Activated T-cell treated with anti-CD3 and anti-CD28 coated beads for 48 hours (primary cell): ENCODE data around the gene EIF2B5.
"Not testable (repeated sequence)": the region's sequence is repeated elsewhere in the genome, so short reads cannot be mapped to it uniquely, and the experiment has no call there.

Experiments
- DNase-seq: peaks from one replicate; pipeline ENCODE4 v3.0.0-alpha.2; 2020; ENCODE audit warnings: low read depth

The EIF2B5 gene

DNA sequence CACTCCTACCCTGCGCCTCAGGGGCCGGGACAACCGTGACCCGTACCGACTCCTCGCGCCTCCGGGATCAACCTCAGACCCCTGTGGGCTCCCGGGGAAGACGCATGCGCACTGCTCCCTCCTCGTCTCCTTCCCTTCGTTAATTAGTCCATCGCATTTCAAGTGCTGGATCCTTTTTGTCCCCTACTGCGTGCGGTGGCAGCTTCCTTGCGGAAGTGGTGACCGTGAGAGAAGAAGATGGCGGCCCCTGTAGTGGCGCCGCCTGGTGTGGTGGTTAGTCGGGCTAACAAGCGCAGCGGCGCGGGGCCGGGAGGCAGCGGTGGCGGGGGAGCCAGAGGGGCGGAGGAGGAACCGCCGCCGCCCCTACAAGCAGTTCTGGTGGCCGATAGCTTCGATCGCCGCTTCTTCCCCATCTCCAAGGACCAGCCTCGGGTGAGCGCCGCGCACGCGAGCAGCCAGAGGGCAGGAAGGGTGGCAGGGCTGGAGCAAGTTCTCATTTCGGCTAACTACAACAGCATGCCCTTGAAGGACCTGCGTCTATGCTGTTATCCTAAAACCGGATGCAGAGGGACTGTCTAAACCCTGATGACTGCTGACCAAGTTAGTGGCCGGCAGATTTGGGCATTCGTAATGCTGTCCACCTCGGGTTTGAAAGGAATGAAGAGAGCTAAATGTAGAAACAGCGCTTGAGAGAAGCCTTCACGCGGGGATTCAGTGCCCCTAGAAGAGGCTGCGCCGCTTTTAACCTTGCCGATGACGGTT lies at the start of gene EIF2B5:
Gene EIF2B5, plus strand, starts transcription at position 210 of the 762 bp plus-strand sequence. Its CDS starts 28 bp downstream, at position 238.
- DNase-seq, result peak; percentile 75

DNA sequence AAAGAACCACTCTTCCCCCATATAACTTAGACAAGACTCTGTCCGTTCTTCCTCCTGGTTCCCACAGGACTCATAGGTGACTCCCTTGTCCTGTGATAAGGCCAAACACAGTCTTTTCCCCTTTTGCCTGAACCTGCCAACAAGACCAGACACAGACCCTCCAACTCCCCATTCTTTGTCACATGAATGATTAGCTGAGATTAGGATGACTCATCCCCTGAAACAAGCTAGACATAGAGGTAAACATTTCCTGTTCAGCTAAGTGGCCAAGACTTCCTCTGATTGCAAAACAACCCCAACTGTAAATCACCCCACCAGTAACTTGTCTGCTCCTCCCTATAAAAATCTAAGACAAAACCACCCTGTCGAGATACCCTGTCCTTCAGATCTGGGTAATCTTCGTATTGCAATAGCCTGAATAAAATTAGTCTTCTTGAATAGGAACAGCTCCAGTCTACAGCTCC lies 49.7 kb upstream of the EIF2B5 start:
- DNase-seq, result no peak

DNA sequence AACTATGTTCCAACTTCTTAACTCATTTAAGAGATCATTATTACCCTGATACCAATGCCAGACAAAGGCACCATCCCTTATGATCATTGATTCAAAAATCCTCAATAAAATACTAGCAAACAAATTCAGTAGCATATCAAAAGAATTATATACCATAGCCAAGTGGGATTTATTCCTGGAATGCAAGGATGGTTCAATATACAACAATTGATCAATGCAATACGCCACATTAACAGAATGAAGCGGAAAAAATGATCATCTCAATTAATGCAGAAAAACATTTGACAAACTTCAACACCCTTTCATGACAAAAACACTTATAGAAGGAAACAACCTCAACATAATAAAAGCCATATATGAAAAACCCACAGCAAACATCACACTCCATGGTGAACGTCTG lies 43.0 kb upstream of the EIF2B5 start:
- DNase-seq, result no peak

DNA sequence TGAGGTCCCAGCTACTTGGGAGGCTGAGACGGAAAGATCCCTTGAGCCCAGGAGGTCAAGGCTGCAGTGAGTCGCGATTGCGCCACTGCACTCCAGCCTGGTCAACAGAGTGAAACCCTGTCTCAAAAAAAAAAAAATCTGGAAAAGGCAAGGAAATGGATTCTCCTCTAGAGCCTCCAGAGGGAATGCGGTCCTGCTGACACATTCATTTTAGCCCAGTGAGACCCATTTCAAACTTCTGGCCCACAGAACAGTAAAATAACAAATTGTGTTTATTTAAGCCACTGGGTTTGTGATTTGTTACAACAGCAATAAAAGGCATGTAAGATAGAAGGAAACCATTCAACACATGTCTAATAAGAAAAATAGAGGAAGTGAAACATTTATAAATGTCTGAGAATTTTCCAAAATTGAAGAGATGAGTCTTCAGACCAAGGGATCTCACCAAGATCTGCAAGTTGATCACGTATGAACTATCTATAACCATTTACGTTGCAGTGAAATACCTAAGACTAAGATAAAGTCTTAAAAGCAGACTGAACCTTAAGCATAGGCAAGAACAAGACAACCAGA lies 38.3 kb upstream of the EIF2B5 start, which contains the start of gene HTR3E:
Gene HTR3E, plus strand, starts transcription at position 254 of the 573 bp plus-strand sequence. CDS start 466 bp downstream, outside the sequence.
- DNase-seq, result no peak

DNA sequence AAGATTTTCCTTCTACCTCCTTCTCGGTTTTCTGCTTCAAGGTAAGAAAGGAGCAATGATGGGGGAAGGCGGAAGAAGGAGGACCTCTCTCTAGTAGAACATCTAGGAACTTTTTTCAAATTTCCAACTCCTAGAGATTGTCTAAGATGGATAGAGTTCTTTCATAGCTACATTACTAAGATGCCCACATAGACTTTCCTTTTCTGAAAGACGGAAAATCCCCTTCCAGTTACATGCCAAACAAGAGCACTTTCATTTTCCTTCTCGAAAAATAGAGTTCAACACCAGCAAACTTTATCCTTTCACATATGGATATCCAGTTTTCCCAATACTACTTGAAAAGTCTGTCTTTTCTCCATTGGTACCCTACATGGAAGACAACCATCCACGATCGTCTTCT lies 37.6 kb upstream of the EIF2B5 start:
- no peak for DNase-seq

DNA sequence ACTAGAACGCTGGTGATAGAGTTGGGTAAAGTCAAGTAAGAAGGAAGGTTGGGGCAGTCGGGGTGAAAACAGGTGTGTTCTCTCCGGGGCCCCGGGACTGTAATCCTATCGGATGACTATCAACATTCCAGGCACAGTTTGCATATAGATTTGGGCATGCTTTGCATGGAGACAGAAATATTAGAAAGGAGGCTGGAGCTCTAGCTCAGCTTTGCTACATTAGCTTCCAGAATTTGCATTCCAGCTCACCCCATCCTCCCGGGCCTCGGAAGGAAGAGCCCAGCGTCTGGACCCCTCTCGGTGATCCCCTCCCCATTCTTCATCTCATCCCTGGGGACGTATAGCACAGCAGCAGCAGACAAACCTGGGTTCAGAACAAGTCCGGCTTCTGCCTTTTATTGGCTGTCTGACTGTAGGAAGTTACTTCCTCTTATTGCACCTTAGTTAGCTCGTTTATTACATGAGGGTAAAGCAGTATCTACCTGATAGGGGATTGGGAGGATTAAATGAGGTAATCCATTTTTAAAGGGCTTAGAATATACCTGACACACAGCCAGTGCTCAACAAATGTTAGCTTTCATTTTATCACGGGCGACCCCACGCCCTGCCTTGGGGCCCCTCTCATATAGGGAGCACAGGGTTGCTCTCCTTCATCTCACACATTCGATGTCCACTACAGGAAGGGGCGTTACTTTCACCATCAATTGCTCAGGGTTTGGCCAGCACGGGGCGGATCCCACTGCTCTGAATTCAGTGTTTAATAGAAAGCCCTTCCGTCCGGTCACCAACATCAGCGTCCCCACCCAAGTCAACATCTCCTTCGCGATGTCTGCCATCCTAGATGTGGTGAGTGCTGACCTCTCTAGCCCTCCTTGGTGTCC lies 35.1 kb upstream of the EIF2B5 start:
- DNase-seq, result no peak

DNA sequence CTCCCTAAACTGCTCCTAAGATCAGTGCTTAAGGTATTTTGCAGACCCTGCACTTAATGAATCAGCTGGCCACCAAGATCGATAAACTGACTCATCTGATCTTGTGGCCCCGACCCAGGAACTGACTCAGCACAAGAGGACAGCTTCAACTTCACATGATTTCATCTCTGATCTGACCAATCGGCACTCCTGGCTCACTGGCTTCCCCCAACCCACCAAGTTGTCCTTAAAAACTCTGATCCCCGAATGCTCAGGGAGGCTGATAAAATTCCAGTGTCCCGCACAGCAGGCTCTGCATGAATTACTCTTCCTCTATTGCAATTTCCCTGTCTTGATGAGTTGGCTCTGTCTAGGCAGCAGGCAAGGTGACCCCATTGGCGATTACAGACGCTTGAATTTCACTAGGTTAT lies 24.8 kb upstream of the EIF2B5 start:
- no peak for DNase-seq

DNA sequence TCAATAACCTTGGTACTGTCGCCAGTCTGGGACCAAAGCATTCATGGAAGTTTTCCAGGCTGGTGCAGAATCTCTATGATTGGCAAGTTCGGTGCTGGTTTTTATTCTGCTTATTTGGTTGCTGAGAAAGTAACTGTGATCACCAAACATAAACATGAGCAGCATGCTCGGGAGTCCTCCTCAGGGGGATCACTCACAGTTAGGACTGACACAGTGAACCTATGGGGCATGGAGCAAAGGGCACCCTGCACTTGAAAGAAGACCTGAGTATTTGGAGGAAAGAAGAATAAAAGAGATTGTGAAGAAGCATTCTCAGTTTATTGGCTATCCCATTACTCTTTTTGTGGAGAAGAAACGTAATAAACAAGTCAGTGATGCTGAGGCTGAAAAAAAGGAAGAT lies 19.1 kb upstream of the EIF2B5 start:
- DNase-seq, result no peak

DNA sequence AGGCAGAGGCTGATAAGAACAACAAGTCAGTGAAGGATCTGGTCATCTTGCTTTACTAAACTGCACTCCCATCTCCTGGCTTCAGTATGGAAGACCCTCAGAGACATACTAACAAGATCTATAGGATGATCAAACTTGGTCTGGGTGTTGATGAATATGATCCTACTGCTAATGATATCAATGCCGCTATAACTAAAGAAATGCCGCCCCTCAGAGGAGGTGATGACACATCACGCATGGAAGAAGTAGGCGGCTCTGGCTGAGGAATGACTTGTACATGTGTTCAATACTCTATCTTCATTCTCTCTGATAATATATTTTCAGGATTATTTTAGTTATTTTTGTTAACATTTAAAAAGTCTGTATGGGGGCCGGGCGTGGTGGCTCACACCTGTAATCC lies 17.5 kb upstream of the EIF2B5 start:
- no peak for DNase-seq

DNA sequence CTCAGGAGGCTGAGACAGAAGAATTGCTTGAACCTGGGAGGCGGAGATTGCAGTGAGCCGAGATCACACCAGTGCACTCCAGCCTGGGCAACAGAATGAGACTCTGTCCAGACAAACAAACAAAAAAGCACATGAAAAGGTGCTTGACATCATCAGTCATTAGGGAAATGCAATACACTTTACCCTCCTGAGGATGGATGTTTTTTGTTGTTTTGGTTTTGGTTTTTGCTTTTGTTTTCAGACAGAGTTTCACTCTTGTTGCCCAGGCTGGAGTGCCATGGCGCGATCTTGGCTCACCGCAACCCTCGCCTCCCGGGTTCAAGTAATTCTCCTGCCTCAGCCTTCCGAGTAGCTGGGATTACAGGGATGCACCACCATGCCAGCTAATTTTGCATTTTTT lies 14.1 kb upstream of the EIF2B5 start:
- not testable (repeated sequence) for DNase-seq

DNA sequence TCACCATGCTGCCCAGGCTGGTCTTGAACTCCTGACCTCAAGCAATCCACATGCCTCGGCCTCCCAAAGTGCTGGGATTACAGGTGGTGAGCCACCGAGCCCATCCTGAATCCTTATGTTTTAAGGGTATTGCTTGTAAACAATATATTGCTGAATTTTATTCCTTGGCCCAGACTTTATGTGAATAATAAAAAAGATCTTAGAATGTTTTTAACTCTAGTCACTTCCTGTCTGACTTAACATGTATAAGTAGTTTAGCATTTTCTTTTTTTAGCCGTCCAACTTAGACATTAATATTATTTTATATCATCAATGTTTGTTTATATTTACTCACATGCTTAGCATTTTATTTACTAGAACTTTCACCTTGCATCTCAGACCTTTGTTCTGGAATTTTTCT lies 9.2 kb upstream of the EIF2B5 start:
- no peak for DNase-seq

DNA sequence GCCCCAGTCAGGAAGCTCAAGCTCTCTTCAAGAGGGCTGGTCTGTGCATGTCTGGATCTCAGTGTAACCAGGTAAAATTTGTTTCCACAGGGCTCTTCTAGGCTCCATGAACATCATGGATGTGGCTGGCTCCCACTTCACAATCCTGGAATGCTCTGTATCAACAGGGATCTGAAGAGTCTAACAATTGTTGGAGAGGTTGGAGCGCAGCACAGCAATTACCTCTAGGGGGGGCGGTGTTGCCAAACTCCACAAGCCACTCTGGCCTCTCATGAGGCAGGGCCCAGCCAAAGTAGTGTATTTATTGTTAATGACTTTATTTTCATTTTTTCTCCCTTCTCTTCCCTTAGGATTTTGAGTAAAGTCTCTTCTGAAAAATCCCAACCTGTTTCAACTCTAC lies 6.1 kb upstream of the EIF2B5 start:
- no peak for DNase-seq

DNA sequence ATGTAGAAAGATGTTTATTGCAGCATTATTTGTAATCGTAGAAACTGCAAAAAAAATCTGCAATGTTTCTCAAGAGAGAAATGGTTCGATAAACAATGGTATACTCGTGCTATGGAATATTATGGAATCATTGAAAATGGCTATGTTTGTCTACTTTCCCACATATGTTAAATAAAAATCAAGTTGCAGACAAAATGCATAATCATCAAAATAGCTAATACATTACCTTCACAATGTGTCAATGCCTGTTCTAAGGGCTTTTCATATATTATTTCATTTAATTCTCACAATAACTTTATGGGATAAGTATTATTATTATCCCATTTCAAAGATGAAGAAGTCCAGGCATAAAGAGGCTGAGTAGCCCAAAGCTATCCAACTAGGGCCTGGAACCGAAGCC lies 2.2 kb upstream of the EIF2B5 start:
- DNase-seq, result no peak

DNA sequence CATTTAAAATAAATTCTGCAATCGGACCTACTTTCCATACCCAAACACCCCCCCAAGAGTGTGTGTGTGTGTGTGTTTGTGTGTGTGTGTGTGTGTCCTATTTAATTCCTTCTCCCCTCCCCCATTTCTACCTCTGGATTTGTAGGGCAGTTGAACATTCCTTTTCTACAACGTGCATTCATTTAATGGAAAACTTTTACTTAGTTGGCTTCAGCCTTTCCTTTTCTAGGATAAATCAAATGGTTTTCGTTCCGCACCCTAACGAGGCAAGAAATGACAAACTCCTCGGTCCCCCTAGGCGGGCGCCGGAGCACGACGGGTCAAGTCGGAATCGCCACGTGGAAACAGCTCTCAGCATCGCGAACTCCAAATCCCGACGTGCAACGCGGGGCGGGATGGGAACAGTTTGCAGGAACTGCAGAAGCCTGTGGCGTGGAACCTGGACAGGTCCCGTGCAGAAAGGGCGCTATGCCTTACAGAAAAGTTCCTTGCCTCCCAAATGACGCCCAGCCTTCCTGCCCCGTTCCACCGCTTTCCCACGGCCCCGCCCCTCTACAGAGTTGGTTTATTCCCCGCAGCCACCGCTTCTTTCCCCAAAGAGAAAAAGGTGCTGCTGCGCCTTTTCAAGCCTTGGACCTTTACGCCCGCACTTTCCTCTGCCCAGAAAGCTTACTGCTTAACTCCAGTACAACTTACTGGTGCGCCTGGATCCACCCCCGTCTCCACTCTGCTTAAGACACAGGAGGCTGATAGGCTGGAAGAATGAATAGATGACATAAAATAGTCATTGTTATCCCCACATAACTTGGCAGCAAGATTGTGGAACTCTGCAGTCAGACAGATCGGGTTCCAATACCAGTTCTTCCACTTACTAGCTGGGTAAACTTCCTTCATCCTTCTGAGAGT lies 1.1 kb upstream of the EIF2B5 start:
- peak; percentile 55 for DNase-seq

DNA sequence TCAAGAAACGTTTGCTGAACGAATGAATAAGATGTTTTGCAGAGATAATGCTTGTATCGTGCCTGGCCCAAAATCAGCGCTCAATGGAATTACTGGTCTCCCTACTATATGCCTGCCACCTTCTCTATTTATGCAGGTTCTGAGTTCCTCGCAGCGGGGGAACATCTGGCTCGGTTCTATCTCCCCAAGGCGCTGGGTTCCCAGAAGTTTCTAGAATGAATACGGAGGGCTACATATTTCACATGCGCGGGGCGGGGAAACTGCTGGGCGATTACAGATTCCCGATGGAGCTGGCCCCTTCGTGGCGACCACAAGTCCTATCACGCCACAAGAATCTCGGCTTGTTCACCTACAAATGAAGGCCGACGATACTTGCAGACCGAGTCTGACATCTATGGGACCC lies 411 bp upstream of the EIF2B5 start:
- no peak for DNase-seq

DNA sequence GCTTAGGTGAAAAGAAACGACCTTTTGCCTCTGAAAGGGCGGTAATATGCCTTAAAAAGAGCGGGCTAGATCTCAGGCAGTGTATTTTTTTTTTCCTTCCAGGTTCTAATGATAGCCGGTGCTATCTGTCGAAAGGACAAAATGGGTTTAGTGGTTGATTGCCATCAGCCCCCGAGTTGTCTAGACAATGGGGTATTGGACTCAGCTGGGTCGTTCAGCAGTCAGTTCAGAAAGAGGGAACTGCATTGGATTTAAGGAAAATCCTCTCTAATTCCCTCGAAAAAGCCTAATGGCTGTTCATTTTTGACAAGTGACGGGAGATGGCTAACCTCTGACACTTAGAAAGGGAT lies 728 bp downstream of the EIF2B5 start:
- no peak for DNase-seq

DNA sequence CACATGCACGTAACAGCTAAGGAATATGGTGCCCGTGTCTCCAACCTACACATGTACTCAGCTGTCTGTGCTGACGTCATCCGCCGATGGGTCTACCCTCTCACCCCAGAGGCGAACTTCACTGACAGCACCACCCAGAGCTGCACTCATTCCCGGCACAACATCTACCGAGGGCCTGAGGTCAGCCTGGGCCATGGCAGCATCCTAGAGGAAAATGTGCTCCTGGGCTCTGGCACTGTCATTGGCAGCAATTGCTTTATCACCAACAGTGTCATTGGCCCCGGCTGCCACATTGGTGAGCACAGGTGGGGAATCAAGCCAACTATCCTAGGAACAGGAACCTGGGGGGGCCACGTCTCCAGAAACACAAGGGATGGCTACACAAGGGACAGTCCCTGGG lies 5.3 kb downstream of the EIF2B5 start:
- no peak for DNase-seq

DNA sequence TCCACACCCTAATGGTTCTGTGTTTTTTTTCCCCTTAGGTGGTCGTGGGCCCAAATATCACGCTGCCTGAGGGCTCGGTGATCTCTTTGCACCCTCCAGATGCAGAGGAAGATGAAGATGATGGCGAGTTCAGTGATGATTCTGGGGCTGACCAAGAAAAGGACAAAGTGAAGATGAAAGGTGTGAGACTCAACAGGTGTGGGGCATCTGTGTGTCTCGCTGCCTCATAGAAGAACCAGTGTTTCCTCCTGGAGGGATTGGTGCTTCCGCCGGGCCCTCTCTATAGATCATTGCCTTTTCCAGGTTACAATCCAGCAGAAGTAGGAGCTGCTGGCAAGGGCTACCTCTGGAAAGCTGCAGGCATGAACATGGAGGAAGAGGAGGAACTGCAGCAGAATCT lies 7.0 kb downstream of the EIF2B5 start:
- no peak for DNase-seq

DNA sequence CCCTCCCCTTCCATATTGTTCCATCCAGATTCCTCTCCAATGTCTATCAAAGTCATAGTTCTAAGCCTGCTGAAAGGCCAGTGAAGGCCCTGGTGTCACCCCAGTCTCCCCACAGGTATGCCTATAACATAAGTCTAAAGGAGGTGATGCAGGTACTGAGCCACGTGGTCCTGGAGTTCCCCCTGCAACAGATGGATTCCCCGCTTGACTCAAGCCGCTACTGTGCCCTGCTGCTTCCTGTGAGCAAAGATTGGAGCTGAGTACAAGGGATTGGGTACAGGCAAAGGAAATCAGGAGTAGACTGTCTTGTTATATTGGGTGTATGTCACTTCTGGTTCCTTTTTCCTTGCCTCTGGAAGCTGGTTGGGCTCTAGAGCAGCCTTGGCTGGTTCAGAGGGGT lies 8.2 kb downstream of the EIF2B5 start:
- DNase-seq, result no peak

DNA sequence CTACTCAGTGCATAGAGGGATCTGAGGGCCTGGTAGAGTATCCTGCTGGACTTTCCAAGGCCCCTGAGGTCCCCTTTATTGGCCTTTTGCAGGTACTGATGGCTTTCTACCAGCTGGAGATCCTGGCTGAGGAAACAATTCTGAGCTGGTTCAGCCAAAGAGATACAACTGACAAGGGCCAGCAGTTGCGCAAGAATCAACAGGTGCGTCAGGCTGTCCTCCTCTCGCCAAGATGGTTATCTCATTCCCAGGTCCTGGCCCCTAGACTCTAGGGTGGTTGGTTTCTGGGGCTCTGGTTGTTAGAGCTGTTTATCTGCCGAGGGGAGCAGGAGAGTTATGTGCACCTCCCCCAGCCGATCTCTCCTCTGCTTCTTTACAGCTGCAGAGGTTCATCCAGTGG lies 9.3 kb downstream of the EIF2B5 start:
- DNase-seq, result no peak

DNA sequence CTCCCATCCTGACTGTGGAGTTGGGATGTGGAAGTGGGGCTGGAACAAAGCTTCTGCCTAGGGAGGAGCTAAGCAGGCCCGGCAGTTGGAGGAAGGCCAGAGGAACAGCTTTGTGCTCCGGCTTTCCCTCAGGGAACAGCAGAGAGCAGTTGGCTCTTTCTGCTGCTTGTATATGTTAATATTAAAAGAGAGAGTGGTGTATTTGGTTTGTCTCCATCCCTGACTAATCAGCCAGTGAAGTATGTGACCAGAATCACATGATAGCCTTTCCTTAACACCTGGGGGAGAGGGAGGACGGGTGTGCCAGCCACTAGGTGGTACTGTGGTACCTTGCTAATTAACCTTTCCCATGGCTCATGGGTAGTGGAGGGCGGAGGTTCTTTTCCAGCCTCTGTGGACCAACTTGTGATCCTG lies 10.0 kb downstream of the EIF2B5 start:
- DNase-seq, result peak; percentile 15

DNA sequence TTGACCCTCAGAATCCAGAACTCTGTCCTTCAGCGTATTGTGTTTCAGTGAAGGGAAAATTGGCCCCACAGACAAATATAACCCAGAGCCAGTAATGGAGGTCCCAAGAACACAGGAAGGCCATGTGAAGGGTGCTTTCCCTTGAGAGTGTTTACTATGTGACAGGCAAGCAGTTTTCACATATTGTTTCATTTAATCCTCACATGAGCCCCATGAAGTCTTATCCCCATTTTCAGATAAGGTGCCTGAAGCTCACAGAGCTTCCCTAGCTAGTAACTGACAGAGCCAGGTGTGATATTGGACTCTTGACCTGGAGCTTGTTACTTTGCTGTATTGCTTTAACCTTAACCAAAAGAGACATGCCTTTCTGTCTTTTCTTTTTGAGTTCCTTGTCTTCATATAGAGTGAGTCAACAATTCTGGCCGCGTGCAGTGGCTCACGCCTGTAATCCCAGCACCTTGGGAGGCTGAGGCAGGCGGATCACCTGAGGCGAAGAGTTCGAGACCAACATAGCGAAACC lies 10.7 kb downstream of the EIF2B5 start:
- DNase-seq, result no peak
